HG02973 (cell line): ENCODE results near the gene STK38.

ENCODE experiments used
- ATAC-seq: cut with Tn5 transposase; IDR thresholded peaks from one replicate; pipeline ENCODE4 v1.9.1; 2021; ENCODE audit warnings: moderate library complexity; ENCODE audit not compliant: unreplicated experiment

The STK38 gene

DNA sequence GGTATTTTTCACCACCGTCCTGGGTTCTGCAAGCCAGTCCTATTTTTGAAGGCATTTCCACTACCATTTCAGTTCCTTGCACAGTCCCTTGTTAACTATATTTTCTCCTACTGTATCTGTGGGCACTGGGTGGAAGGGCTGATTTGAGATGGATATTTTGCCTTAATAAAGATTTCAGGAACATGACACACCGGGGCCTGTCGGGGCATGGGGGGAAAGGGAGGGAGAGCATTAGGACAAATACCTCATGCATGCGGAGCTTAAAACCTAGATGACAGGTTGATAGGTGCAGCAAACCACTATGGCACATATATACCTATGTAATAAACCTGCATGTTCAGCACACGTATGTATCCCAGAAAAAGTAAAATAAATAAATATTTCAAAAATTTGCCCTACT is 22.4 kb downstream of the STK38 start:
- no peak for ATAC-seq

DNA sequence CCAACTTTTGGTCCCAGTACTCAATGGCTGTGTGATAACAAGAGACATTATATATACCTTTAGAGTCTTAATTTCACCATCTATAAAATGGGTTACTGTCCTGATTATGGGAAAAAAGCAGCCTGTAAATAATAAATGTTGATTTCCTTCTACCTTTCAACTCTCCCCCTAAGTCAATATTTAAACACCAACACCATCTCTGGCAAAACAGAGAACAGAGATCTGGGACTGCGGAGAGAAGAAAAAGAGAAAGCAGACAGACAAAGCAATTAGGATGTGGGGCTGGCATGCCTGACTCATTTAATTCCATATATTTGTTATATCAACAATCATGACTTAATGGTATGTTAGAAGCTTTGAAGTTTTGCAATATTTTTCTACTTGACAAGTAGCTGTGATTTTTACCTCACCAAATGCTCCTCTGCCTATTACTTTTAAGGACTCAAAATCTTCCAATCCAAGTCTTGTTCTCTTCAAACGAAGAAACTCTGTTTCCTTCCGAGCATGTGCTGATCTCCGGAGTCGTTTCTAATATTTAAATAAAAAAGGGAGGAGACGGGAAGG is 23.3 kb downstream of the STK38 start:
- ATAC-seq, result no peak

DNA sequence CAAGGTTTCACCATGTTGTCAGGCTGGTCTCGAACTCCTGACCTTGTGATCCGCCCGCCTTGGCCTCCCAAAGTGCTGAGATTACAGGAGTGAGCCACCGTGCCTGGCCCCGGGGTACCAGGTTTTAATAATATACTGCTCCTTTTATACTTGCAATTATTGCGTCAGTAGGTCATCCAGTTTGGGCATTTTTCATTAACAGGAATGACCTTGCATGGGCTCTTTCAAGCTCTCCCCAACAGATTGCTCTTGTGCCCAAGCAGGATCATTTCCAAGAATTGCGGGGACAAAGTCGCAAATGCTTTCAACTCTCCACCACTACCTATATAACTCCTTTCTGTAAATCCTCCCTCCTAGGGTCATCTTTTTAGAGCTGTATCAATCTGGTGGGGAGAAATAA is 23.8 kb downstream of the STK38 start:
- no peak for ATAC-seq

DNA sequence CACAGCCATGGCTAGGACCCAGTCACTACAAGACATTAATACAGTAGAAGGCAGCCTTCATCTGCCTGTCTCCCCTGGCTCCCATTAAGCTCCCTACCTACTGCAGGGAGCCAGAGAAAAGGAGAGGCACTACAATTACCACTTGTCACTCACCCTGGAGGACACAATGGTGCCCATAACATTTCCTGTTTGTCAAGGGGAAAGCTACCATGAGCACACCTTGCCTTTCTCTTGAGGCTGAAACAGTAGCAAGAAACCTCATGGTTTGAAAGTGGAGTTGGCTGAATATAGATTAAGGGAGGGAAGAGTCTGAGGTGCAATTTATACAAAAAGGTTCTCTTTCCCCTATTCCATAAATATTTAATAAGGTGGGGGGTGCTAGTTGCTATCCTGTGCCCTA is 27.9 kb downstream of the STK38 start:
- no peak for ATAC-seq

DNA sequence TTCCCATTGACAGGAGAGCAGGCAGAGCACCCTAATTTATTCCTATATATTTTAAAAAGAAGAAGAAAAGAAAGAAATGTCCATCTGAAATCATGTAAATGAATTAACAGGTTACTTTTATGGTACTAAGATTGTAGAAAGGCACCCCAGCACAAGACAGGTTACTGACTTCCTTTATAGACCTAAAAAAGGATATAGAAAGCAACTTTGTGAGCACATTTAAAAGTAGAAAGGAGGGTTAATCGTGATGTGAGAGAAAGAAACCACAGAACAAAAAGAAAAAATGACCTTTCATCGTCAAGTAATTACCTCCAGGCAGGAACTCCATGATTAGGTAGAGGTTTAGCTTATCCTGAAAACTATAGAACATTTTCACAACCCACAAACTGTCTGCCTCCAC is 29.9 kb downstream of the STK38 start:
- no peak for ATAC-seq

DNA sequence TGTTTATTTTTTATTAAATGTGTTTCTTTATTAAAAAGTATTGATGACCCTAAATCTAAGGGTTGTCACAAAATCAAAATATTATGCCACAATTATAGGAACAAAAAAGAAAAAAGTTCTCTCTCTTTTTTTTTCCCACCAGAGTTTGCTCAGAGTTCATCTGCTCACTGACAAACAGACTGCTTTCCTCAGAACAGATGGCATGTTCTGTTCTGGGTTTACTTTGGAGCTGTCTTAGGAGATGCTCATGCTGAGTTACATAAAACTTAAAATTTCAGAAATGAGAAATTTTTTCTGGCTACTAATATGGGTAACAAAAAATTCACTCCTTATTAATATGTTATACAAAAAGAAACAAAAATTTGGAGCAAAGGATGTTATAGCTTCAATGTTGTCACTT is 30.3 kb downstream of the STK38 start:
- no peak for ATAC-seq

DNA sequence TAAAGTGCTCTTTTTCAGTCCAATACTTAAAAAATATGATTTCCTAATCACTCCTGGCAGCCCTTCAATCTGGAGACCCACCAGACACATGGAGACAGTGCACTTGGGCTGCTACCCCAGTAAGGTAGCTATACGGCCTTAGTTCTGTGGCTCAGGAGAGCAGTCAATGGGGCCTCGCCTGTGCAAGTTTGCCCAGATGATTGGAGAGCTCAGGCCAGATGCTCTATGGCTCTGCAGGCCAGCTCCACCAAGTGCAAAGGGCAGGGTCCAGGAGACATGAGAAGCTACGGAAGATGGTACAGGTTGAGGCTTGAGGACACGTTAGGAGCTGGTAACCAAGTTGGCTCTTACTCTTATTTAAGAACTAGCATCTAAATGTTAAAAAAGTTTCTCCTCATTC is 30.7 kb downstream of the STK38 start:
- no peak for ATAC-seq

DNA sequence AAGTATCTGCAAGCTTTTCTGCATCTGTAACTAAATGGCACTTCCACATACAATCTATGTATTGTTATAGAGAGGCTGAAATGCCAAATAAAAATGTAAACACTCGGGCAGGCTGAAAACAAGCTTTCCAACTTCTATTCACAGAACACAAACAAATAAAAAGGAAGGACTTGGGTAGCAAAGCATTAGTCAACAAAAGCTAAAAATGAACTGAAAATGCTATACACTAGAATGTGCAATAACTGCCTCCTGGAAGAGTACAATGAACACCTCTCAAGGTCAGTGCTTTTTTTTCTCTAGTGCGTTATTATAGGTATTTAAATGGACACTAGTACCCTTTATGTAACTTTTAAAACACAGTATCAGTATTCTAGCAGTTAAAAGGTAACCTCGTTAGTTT is 31.4 kb downstream of the STK38 start:
- ATAC-seq, result no peak

DNA sequence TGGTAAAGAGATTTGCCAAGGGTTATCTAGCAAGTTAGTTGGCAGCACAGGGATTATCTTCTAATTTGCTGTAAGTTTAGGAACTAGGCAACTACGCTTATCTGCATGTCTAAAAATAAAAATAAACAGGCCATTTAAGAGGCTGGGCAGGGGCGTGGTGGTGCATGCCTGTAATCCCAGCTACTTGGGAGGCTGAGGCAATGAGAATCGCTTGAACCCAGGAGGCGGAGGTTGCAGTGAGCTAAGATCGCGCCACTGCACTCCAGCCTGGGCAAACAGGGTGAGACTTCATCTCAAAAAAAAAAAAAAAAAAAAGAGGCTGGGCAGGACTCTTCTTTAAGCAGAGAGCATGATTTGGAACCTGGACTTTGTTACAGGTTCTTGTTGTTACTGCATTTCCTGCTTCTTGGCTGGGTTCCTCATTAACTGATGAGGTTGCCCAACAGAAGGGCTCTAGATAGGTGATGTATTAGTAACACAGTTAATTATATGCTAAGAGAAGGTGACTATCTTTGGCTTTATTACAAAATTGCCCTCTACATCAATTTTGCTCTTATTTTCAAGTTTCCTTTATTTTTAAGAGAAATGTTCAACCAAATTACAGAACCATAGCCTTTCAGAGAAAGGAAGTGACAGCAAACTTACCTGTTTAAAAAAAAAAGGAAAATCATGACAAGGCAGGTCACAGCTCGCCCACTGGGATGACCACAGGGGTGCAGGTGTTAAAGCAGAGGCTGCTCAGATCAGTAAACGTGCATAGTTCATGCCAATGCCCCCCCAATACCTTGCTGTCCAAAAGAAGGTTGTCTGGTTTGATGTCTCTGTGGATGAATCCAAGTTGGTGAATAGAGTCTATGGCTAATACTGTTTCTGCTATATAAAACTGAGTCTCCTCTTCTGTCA is 32.5 kb downstream of the STK38 start:
- ATAC-seq, result no peak

DNA sequence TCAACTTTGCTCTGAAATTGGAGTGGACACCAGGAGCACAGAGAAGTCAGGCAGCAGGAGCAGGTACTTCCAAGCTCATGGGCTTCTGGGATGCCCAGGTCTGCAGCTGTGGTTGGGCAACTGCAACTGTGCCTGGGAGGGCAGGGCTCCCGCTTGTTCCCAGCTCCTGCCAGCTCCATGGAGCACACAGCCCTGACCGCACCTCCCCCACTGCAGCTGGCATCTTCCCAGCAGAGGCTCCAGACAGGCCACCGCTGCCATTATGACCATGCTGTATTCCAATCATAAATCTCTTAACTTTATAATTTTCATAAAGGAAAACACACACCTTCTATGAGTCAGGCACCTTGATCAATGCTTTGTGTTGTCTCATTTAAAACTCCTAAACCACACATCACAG is 36.9 kb downstream of the STK38 start:
- ATAC-seq, result no peak

DNA sequence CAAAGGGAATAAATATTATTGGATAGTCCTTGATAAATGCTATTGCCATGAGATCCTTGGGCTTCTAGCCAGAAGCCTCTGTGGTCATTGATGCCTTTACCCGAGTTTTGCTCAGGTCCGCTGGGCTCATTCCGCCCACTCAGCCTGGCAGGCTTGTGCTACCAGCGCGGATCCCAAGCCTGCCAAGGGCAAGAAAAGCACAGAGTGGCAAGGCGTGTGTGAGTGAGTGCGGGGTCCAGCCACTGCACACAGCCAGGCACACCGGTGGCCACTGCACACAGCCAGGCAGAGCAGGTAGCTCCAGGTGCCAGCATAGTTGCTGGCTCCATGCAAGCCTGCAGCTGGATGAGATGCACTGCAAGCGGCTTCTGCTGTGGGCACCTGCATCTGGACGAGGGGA is 38.7 kb downstream of the STK38 start:
- ATAC-seq, result no peak

DNA sequence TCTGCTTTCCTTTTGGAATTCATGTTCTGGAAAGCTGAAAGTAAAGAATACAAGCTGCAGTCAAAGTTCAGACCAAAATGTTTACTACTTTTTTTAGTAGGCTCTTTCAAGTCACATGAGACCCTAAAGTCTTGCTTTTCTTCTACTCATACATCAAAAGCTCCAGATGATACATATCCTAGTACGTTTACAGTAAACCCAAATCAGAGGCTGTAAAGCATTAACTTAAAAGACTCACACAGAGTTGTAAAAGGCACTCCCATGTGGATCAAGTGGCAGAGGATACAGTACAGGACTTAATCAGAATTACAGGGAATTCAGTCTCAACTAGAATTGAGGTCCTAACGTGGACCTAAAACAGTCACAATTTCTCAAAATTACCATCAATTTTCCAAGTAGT is 40.7 kb downstream of the STK38 start:
- ATAC-seq, result no peak

DNA sequence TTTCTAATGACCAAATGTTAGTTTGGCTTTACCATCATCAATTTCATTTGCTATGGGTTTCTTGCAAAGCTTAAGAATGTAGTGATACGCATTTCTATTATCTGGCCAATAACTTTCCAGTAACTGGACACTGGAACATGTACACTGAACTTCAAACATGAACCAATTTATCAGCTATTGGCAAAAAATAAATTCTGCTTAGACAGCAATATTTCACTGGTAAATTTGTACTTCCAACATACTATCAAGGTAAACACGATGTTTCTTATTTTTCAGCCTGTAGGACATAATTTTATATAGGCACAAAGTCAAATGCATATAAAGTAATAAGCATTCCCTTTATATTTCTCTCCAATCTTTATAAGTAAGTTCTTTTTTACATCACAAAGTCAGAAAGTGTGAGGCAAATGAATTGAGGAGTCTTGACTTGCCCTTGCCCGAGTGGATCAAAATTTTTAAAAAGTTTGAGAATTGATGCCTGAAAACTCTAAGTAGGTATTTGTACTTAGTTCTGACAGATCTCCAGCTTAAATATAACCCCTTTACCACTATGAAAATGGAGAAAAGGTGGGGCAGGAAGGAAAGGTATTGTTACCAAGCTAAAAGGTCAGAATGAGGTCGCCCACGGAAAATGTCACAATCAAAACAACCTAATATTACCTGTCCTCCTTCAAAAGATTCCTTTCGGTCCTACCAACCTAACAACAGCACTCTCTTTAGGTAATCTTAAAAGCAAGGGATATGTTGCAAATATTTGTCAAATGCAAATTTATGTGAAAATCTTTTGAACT is 41.3 kb downstream of the STK38 start:
- no peak for ATAC-seq

DNA sequence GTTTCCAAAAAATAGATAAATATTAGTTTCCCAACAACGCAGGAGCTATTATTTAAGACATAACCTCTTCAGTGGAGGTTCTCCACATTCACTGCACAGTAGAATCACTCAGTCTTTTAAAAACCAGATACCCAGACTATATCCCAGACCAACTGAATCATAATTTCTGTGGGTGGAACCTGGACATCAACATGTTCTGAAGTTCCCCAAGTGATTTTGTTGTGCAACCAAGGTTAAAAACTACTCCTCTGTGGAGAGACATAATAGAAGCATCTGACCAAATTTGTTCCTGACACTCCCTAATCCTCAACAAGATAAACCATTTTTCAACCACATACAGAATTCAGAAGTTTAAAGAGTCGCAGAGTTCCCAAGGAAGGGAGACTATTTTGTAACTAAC is 42.3 kb downstream of the STK38 start:
- no peak for ATAC-seq

DNA sequence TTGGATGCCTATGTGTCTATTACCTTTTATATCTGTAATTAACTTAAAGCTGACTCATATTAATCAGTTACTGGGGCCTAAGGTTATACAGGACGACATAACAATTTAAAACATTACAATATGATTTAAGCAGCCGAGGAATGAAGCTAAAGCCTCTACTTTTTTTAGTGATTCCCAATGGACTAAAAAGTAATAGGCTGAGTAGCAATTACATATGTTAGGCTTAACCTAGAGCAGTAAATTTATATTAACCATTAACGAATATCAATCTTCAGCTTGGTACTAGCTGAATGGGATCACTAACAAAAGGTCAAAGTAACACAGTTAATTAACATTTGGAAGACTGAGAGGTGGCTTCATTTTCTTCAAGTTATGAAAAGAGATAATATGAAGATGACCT is 43.1 kb downstream of the STK38 start:
- no peak for ATAC-seq

DNA sequence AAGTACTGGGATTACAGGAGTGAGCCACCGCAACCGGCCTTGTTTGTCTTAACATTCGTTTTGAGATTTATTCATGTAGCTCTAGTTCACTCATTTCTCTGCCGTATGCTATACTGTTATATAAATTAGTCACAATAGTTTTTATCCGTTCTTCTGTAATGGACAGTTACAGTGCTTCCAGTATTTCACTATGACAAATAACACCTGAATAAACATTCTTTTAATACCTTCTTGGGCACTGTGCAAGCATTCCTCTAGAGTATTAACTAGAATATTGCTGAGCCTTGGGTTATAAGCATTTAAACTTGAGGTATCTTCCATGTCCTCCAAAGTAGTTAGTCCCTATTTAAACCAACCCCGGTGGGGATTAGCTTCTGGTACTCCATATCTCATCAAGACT is 45.6 kb downstream of the STK38 start:
- no peak for ATAC-seq

DNA sequence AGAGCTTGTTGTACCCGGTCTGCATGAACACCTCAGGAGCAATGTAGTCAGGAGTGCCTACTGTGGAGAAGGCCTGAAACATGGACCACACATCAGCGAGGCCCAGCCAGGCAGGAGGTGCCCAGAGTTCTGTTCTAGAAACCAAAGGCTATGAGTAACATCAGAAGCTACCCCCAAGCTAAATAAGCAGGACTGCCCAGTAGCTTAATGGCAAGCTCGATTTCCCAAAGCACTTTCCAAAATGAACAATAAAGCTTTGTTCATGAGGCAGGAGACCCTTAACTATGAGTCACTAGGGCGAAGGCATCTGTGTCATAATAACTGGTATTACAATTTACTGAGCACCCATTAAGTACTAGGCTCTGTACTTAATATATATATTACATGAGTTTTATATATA is 47.4 kb downstream of the STK38 start:
- no peak for ATAC-seq

DNA sequence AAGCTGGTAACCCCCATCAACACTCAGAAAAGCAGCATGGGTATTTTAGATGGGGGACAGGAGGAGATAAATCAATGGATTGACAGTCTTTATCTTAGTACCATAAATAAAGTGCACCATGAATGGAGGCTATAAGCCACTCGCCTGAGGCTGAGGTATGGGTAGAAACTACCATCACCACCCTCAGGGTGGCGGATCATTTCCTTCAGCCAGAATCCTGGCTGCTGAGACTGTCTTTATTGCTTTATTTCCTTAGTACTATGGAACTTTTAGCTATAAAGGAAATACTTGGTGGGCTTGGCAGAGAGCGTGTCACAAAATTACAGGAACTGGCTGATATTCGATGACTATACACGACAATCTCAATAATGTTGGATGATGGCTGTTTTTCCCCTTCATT is 52.2 kb downstream of the STK38 start:
- no peak for ATAC-seq

DNA sequence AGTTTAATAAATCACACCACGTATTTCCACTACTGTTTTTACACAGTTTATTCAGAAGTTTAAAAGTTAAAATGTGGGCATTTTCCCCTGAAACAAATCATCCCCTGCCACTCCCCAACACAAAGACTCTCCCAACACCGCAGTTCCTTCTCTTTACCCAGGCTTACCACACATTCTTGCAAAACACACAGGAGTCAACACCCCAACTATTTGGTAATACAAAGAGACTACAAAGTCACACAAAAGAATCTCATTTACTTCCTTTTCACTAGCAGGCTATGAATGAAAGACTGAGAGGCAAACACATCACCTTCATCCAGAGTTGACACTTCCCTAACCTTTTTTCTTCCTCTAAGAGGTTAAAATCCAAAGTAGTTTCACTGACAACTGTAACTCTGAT is 53.4 kb downstream of the STK38 start:
- no peak for ATAC-seq

DNA sequence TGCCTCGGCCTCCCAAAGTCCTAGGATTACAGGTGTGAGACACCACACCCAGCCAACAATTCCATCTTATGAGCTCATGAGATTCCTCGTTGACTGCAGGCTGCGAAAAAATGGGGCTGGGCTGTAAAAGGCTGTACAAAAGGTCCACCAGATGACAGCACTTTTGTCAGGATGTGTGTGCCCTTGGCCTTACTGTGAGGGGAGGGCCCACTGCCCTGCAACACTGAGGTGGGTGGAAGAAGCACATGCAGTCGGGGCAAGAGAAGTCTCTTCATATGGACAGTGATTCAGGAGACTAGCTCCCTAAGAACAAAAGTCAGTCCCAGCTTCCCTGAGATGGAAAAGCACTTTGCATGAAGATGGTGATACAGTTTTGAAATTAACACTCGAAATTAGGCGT is 54.0 kb downstream of the STK38 start:
- no peak for ATAC-seq

DNA sequence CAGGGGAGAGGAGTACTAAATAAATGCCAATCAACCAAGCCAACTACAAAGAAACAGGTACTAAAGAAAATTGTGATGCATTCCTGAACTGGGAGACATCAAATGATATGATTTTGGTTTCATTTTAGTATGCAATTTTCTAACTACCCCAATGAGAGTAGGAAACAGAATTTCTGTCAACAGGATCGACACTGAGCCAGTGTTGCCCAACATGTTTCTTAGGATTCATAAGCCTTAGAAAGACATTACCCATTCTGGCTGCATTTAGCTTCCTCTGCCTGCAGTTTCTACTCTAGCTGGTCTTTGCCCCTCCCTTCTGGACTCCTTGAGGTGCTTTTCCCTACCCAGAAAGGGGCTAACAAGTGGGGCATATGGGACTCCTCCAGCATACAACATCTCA is 54.7 kb downstream of the STK38 start:
- ATAC-seq, result no peak

DNA sequence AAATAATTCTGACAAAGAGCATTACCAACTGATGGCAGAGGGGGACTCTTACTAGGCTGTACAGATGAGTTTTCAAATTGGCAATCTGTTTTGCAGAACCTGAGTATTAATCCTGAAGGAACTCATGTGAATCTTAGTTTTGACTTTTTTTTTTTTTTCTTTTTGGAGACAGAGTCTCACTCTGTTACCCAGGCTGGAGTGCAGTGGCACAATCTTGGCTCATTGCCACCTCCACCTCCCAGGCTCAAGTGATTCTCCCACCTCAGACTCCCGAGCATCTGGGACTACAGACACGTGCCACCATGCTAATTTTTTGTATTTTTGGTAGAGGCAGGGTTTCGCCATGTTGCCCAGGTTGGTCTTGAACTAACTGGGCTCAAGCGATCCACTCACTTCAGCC is 55.2 kb downstream of the STK38 start:
- ATAC-seq, result no peak
